ENCODE measurements around the gene ONECUT1. TPM values are rescaled to one million over a fixed set of nuclear protein-coding genes. Genes with fewer than 3 reads are reported as not detected.
"Not testable (repeated sequence)": the region's sequence is repeated elsewhere in the genome, so short reads cannot be mapped to it uniquely, and the experiment has no call there.

The ONECUT1 gene
- not detected in 2 replicates for total RNA-seq

GRCh38 chr15:52790169-52790708 lies at the start of gene ONECUT1:
Gene ONECUT1 (minus strand): TSS chr15:52790336. CDS start chr15:52789884, 452 bp downstream.
- DNase-seq: peak; percentile 60

- DNase-seq: no peak
Measured at GRCh38 chr15:52834379-52834778, 44.2 kb upstream of the ONECUT1 start.

GRCh38 chr15:52824169-52824942 lies 34.2 kb upstream of the ONECUT1 start:
- DNase-seq: not testable (repeated sequence)

- DNase-seq: no peak
Measured at GRCh38 chr15:52822475-52822874, 32.3 kb upstream of the ONECUT1 start.

GRCh38 chr15:52819253-52819652 lies 29.1 kb upstream of the ONECUT1 start:
- DNase-seq: no peak

- DNase-seq: not testable (repeated sequence)
Measured at GRCh38 chr15:52815899-52816298, 25.8 kb upstream of the ONECUT1 start.

GRCh38 chr15:52808996-52809395 lies 18.9 kb upstream of the ONECUT1 start:
- no peak for DNase-seq

- DNase-seq: no peak
Measured at GRCh38 chr15:52808441-52808840, 18.3 kb upstream of the ONECUT1 start.

- DNase-seq: no peak
Measured at GRCh38 chr15:52806284-52806655, 16.1 kb upstream of the ONECUT1 start.

GRCh38 chr15:52805351-52806283 lies 15.5 kb upstream of the ONECUT1 start:
- no peak for DNase-seq

- DNase-seq: no peak
Measured at GRCh38 chr15:52804526-52805081, 14.5 kb upstream of the ONECUT1 start.

GRCh38 chr15:52803467-52804306 lies 13.6 kb upstream of the ONECUT1 start:
- DNase-seq: no peak

GRCh38 chr15:52803108-52803466 lies 13.0 kb upstream of the ONECUT1 start:
- no peak for DNase-seq

GRCh38 chr15:52802110-52802509 lies 12.0 kb upstream of the ONECUT1 start:
- no peak for DNase-seq

GRCh38 chr15:52801748-52802085 lies 11.6 kb upstream of the ONECUT1 start:
- DNase-seq: no peak

- DNase-seq: no peak
Measured at GRCh38 chr15:52800828-52801747, 11.0 kb upstream of the ONECUT1 start.

GRCh38 chr15:52799145-52799811 lies 9.1 kb upstream of the ONECUT1 start:
- no peak for DNase-seq

- no peak for DNase-seq
Measured at GRCh38 chr15:52798529-52799101, 8.5 kb upstream of the ONECUT1 start.

- DNase-seq: no peak
Measured at GRCh38 chr15:52797625-52798501, 7.7 kb upstream of the ONECUT1 start.
